GM12878 (cell line): ENCODE data around the gene PDRG1. TPM values are rescaled to one million over a fixed set of nuclear protein-coding genes. Genes with fewer than 3 reads are reported as not detected.

Source experiments
- ATAC-seq: fragments of 200-7000 bp; cut with Tn5 transposase; 3 replicates; pipeline ENCODE4 v1.9.1; 2020; ENCODE audit warnings: mild to moderate bottlenecking, moderate library complexity
- BruUV-seq: library from RNA; stranded (reverse); fragments of 400-500 nt; replicated peaks from 2 replicates; lab custom pipeline; 2021; lab: Mats Ljungman, UMichigan
- CTCF ChIA-PET: fragments of 300-600 bp; sonication (Branson Sonifier 250); formaldehyde crosslinking; extraction: SDS; loops from one replicate; lab custom pipeline; 2021; ENCODE audit warnings: inconsistent platforms; lab: Yijun Ruan, JAX
- POLR2A ChIA-PET: fragments of 350-600 bp; formaldehyde crosslinking; extraction: SDS; loops from one replicate; lab custom pipeline; 2021; ENCODE audit warnings: inconsistent platforms; lab: Charles Lee
- RAD21 ChIA-PET: fragments of 300-600 bp; sonication (Branson Sonifier 250); formaldehyde crosslinking; loops from one replicate; lab custom pipeline; 2023; ENCODE audit warnings: antibody characterized with exemption; ENCODE audit not compliant: unreplicated experiment; lab: Charles Lee
- SMC1A ChIA-PET: fragments of 300-600 bp; sonication (Branson Sonifier 250); formaldehyde crosslinking; loops from one replicate; lab custom pipeline; 2023; ENCODE audit not compliant: unreplicated experiment, uncharacterized antibody; lab: Charles Lee
- DNase-seq: peaks from one replicate; pipeline ENCODE4 v3.0.0-alpha.2; 2011; ENCODE audit warnings: low read depth, low spot score
- FAIRE-seq: peaks from 3 replicates; lab custom pipeline; 2011; peaks lifted over from hg19 to GRCh38; lab: Jason Lieb, UNC
- H2AFZ ChIP-seq: 2 replicates; pipeline ENCODE4 v1.6.0; 2011; ENCODE audit warnings: low read depth, low read length, control low read depth; ENCODE audit not compliant: control insufficient read depth
- H3K27ac ChIP-seq: 2 replicates; pipeline ENCODE4 v1.5.1; 2011; ENCODE audit warnings: control low read depth; ENCODE audit not compliant: control insufficient read depth, insufficient read depth
- H3K27me3 ChIP-seq, 2 experiments: replicated peaks in 1 of 2; 2 replicates each; pipeline versions ENCODE4 v1.6.0 to v1.6.1; 2011; ENCODE audit warnings: low read length in 1 of 2; ENCODE audit not compliant: control insufficient read depth in 2 of 2, insufficient read depth in 2 of 2
- H3K36me3 ChIP-seq, 2 experiments: 2 replicates each; pipeline ENCODE4 v1.5.1; 2011; ENCODE audit warnings: low read length in 1 of 2; ENCODE audit not compliant: control insufficient read depth in 2 of 2, insufficient read depth in 2 of 2
- H3K4me1 ChIP-seq: 2 replicates; pipeline ENCODE4 v1.6.1; 2011; ENCODE audit warnings: mild to moderate bottlenecking, low read length, moderate library complexity, mixed read lengths; ENCODE audit not compliant: control insufficient read depth, insufficient read depth
- H3K4me2 ChIP-seq: 2 replicates; pipeline ENCODE4 v1.6.0; 2011; ENCODE audit warnings: control low read depth; ENCODE audit not compliant: control insufficient read depth, insufficient read depth
- H3K4me3 ChIP-seq: fragments of 200-600 bp; sonication (generic); 2 replicates; pipeline ENCODE4 v1.5.1; 2016
- H3K79me2 ChIP-seq: 2 replicates; pipeline ENCODE4 v1.6.0; 2011; ENCODE audit warnings: low read length; ENCODE audit not compliant: control insufficient read depth, insufficient read depth
- H3K9ac ChIP-seq: 2 replicates; pipeline ENCODE4 v1.8.0; 2011; ENCODE audit warnings: low read length, control low read depth, mixed read lengths; ENCODE audit not compliant: control insufficient read depth, insufficient read depth
- H3K9me3 ChIP-seq: replicated peaks from 3 replicates; pipeline ENCODE4 v1.5.1; 2011; ENCODE audit warnings: mild to moderate bottlenecking, low read length; ENCODE audit not compliant: control insufficient read depth, insufficient read depth
- H4K20me1 ChIP-seq: 2 replicates; pipeline ENCODE4 v1.6.0; 2011; ENCODE audit not compliant: control insufficient read depth, insufficient read depth
- BMI1 ChIP-seq: fragments of 450-650 bp; IDR thresholded peaks from 2 replicates; pipeline ENCODE4 v1.6.1; 2016; ENCODE audit warnings: mild to moderate bottlenecking, moderate library complexity, borderline replicate concordance
- CHD4 ChIP-seq: fragments of 200-600 bp; sonication (generic); IDR thresholded peaks from 2 replicates; pipeline ENCODE4 v1.6.1; 2016; ENCODE audit warnings: mild to moderate bottlenecking
- FOXM1 ChIP-seq: IDR thresholded peaks from 2 replicates; pipeline ENCODE4 v1.6.1; 2012; ENCODE audit warnings: low read depth, mild to moderate bottlenecking, inconsistent platforms, low read length, moderate library complexity
- IKZF2 ChIP-seq, 2 experiments: fragments of 450-650 bp; IDR thresholded peaks; 2 replicates each; pipeline ENCODE4 v1.6.1; 2017; ENCODE audit warnings: mild to moderate bottlenecking in 2 of 2, moderate library complexity in 2 of 2
- MYC ChIP-seq: IDR thresholded peaks from 2 replicates; pipeline ENCODE4 v1.6.1; 2011; ENCODE audit warnings: mild to moderate bottlenecking, low read length, moderate library complexity, inconsistent platforms; ENCODE audit not compliant: insufficient read depth, insufficient replicate concordance, insufficient read length, severe bottlenecking
- NFYB ChIP-seq: IDR thresholded peaks from 2 replicates; pipeline ENCODE4 v1.6.1; 2011; ENCODE audit warnings: low read depth, mild to moderate bottlenecking, low read length, improper control_type of control experiment, moderate library complexity; ENCODE audit not compliant: insufficient read depth
- SIX5 ChIP-seq: IDR thresholded peaks from 2 replicates; pipeline ENCODE4 v1.6.1; 2011; ENCODE audit warnings: mild to moderate bottlenecking, low read depth, low read length, moderate library complexity; ENCODE audit not compliant: severe bottlenecking
- STAT1 ChIP-seq: fragments of 450-650 bp; conservative IDR thresholded peaks from 2 replicates; pipeline ENCODE4 v1.6.1; 2014; ENCODE audit warnings: antibody characterized with exemption, mild to moderate bottlenecking
- STAT3 ChIP-seq: IDR thresholded peaks from 2 replicates; pipeline ENCODE4 v1.6.1; 2011; ENCODE audit warnings: low read depth, low read length, improper control_type of control experiment
- TCF7 ChIP-seq: IDR thresholded peaks from 2 replicates; pipeline ENCODE4 v1.6.1; 2014; ENCODE audit warnings: antibody characterized with exemption, borderline replicate concordance
- WGBS: methylation state at CpG from one replicate; pipeline ENCODE4 v1.1.6; 2016; ENCODE audit warnings: low lambda C conversion rate; ENCODE audit not compliant: insufficient replicate concordance, insufficient coverage; ENCODE audit errors: missing lambda C conversion rate; 5-methylcytosine and 5-hydroxymethylcytosine counted together
- in situ Hi-C: fragments of 300-500 bp; cut with MboI; formaldehyde crosslinking; loops from 9 replicates; pipeline ENCODE4 v1.14.3; 2018; ENCODE audit warnings: mixed read lengths
- intact Hi-C: fragments of 100-400 bp; cut with micrococcal nuclease; formaldehyde crosslinking; loops from one replicate; pipeline ENCODE4 v1.14.2; 2022; ENCODE audit not compliant: unreplicated experiment
- polyA plus RNA-seq, 11 experiments: library from polyadenylated mRNA; depleted of rRNA in 4 of 11; unstranded in 6 of 11; stranded (reverse) in 5 of 11; fragments of >200 nt; fragmentation: Nextera tagmentation in 4 of 11; fragmentation: Illumina TruSeq in 1 of 11; extraction: Ambion mirVana in 4 of 11; extraction: Trizol in 1 of 11; gene quantifications; 1 replicate in 1 of 11; 2 replicates in 10 of 11; pipeline versions ENCODE4 v1.2.1 to v1.2.3, GENCODE V29; 2011 to 2016; ENCODE audit warnings: inconsistent platforms in 2 of 11, missing spikeins in 2 of 11, low read depth in 1 of 11
- total RNA-seq, 4 experiments: library from RNA; depleted of rRNA in 3 of 4; stranded (reverse); fragments of >200 nt in 3 of 4; fragmentation: Illumina TruSeq in 1 of 4; extraction: Trizol in 1 of 4; gene quantifications; 2 replicates each; pipeline versions ENCODE4 v1.2.1 to v1.2.3, GENCODE V29; 2013 to 2021
- TF ChIP-seq, protein P1 (sequence below): IDR thresholded peaks from 2 replicates; pipeline ENCODE4 v1.6.1; 2011; ENCODE audit warnings: low read depth, low read length, improper control_type of control experiment, borderline replicate concordance
- TF ChIP-seq, protein P2 (sequence below): fragments of 450-650 bp; IDR thresholded peaks from 2 replicates; pipeline ENCODE4 v1.6.1; 2016; ENCODE audit warnings: mild to moderate bottlenecking, moderate library complexity, borderline replicate concordance
- TF ChIP-seq, protein P3 (sequence below): fragments of 450-650 bp; IDR thresholded peaks from 2 replicates; pipeline ENCODE4 v1.6.1; 2016; ENCODE audit warnings: mild to moderate bottlenecking

The PDRG1 gene
- total and polyA plus RNA-seq, 10 of the 15 experiments (the other 5 are each of a cell fraction or from before 2014, with no cell fraction given) = 11.1 to 55.8 (median 23.3) TPM

DNA sequence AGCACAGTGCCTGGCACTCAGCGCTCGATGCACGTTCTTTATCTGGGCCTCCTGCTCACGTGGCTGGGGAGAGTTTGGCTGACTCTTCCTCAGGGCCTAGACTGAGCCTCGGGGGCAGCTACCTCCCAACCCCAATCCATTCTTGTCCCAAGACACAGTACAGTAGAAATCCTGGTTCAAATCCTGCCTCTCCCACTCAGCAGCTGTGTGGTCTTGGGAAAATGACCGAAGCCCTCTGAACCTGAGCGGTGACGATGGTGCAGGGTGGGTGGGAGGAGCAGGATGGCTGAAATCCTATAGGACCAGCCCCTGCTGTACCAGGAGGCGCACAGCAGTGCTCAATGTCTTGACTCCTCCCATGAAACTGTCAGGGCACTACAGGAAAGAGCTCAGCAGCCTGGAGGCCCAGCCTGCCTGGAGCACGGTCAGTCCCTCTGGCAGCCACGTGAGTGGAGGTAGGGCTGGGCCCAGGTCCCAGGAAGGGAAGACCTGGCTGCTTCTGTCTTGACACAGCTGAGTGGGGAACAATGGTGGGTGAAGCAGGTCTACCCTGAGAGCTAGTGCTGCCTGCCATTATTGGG lies 31.5 kb downstream of the PDRG1 start:
- Histone ChIP-seq H3K9ac (no peak overlapping the region), H3K79me2 (no peaks in the 10 kb centered on the region), H3K4me1 (peaks cover 11% of the 10 kb centered on the region), H3K27ac (no peak overlapping the region), H3K36me3 (no peaks in the 10 kb centered on the region), H4K20me1 (no peaks in the 10 kb centered on the region), H2AFZ (no peak overlapping the region), H3K27me3 (no peaks in the 10 kb centered on the region), H3K4me3 (no peak overlapping the region), H3K9me3 (no peaks in the 10 kb centered on the region), H3K4me2 (no peak overlapping the region)
- intact Hi-C loops = no loop called here
- no peak for ATAC-seq
- SMC1A ChIA-PET = interaction anchor here (0.6 to 3.7 kb wide), 8 partner anchors 21 to 181 kb away, joined by 3 to 19 read pairs (median 3); partner anchors contain the start of gene PDRG1
- in situ Hi-C loops = no loop called here
- BruUV-seq = no TSS peak
- no peak for TF ChIP-seq BMI1
- TF ChIP-seq, protein P1, sequence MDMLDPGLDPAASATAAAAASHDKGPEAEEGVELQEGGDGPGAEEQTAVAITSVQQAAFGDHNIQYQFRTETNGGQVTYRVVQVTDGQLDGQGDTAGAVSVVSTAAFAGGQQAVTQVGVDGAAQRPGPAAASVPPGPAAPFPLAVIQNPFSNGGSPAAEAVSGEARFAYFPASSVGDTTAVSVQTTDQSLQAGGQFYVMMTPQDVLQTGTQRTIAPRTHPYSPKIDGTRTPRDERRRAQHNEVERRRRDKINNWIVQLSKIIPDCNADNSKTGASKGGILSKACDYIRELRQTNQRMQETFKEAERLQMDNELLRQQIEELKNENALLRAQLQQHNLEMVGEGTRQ = no peak
- no peak for TF ChIP-seq STAT1
- no peak for TF ChIP-seq MYC
- no peak for TF ChIP-seq IKZF2 (IDR thresholded peaks at IDR 0.05)
- no peak for TF ChIP-seq SIX5
- no peak for TF ChIP-seq STAT3
- TF ChIP-seq, protein P2, sequence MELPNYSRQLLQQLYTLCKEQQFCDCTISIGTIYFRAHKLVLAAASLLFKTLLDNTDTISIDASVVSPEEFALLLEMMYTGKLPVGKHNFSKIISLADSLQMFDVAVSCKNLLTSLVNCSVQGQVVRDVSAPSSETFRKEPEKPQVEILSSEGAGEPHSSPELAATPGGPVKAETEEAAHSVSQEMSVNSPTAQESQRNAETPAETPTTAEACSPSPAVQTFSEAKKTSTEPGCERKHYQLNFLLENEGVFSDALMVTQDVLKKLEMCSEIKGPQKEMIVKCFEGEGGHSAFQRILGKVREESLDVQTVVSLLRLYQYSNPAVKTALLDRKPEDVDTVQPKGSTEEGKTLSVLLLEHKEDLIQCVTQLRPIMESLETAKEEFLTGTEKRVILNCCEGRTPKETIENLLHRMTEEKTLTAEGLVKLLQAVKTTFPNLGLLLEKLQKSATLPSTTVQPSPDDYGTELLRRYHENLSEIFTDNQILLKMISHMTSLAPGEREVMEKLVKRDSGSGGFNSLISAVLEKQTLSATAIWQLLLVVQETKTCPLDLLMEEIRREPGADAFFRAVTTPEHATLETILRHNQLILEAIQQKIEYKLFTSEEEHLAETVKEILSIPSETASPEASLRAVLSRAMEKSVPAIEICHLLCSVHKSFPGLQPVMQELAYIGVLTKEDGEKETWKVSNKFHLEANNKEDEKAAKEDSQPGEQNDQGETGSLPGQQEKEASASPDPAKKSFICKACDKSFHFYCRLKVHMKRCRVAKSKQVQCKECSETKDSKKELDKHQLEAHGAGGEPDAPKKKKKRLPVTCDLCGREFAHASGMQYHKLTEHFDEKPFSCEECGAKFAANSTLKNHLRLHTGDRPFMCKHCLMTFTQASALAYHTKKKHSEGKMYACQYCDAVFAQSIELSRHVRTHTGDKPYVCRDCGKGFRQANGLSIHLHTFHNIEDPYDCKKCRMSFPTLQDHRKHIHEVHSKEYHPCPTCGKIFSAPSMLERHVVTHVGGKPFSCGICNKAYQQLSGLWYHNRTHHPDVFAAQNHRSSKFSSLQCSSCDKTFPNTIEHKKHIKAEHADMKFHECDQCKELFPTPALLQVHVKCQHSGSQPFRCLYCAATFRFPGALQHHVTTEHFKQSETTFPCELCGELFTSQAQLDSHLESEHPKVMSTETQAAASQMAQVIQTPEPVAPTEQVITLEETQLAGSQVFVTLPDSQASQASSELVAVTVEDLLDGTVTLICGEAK = no peak
- no peak for TF ChIP-seq CHD4
- TF ChIP-seq TCF7 = no peak
- TF ChIP-seq NFYB = no peak
- TF ChIP-seq, protein P3, sequence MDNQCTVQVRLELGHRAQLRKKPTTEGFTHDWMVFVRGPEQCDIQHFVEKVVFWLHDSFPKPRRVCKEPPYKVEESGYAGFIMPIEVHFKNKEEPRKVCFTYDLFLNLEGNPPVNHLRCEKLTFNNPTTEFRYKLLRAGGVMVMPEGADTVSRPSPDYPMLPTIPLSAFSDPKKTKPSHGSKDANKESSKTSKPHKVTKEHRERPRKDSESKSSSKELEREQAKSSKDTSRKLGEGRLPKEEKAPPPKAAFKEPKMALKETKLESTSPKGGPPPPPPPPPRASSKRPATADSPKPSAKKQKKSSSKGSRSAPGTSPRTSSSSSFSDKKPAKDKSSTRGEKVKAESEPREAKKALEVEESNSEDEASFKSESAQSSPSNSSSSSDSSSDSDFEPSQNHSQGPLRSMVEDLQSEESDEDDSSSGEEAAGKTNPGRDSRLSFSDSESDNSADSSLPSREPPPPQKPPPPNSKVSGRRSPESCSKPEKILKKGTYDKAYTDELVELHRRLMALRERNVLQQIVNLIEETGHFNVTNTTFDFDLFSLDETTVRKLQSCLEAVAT = no peak
- TF ChIP-seq FOXM1 = no peak
- CTCF ChIA-PET = interaction anchor here (0.8 to 3.8 kb wide), 8 partner anchors 12 to 308 kb away, joined by 3 to 23 read pairs (median 4); partner anchors contain the start of gene PDRG1
- no peak for FAIRE-seq
- POLR2A ChIA-PET = interaction anchor here (0.6 to 3.2 kb wide), 8 partner anchors 9 to 897 kb away, joined by 3 to 16 read pairs (median 3); no protein-coding TSS in a partner anchor
- WGBS = 61% methylated on average over 10 of the region's 11 CpGs
- no peak for DNase-seq
- RAD21 ChIA-PET = interaction anchor here (1.0 to 3.5 kb wide), 3 partner anchors 9 to 65 kb away, joined by 3 to 17 read pairs (median 3); no protein-coding TSS in a partner anchor
